HepG2 (cell line): Measurements from ENCODE around the gene MTRF1. TPM values are rescaled to one million over a fixed set of nuclear protein-coding genes. Genes with fewer than 3 reads are reported as not detected.

ENCODE experiments used
- EEA1 ChIP-seq: sonication (generic); formaldehyde crosslinking; IDR thresholded peaks from 2 replicates; pipeline ENCODE4 v1.5.1; 2020; ENCODE audit warnings: mild to moderate bottlenecking, missing genetic modification reagents, borderline replicate concordance
- HMG20A ChIP-seq: IDR thresholded peaks from 2 replicates; pipeline ENCODE4 v1.6.1; 2016; ENCODE audit warnings: borderline replicate concordance
- HOXA3 ChIP-seq: sonication (generic); formaldehyde crosslinking; IDR thresholded peaks from 2 replicates; pipeline ENCODE4 v1.5.0; 2020; ENCODE audit warnings: missing genetic modification reagents
- KDM5A ChIP-seq: fragments of 200-600 bp; sonication (generic); IDR thresholded peaks from 2 replicates; pipeline ENCODE4 v1.7.0; 2018; ENCODE audit warnings: antibody characterized with exemption, mild to moderate bottlenecking, low read length, borderline replicate concordance
- PLRG1 ChIP-seq: fragments of 450-650 bp; conservative IDR thresholded peaks from 2 replicates; pipeline ENCODE4 v1.6.1; 2016
- ZBTB7B ChIP-seq: sonication (generic); formaldehyde crosslinking; IDR thresholded peaks from 2 replicates; pipeline ENCODE4 v1.4.0; 2020; ENCODE audit warnings: missing genetic modification reagents
- ZNF317 ChIP-seq: sonication (generic); formaldehyde crosslinking; IDR thresholded peaks from 2 replicates; pipeline ENCODE4 v1.5.0; 2020; ENCODE audit warnings: mild to moderate bottlenecking, missing genetic modification reagents
- ZNF558 ChIP-seq: sonication (generic); formaldehyde crosslinking; IDR thresholded peaks from 2 replicates; pipeline ENCODE4 v1.9.0; 2022; ENCODE audit warnings: mild to moderate bottlenecking, missing genetic modification reagents, borderline replicate concordance
- ZNF605 ChIP-seq: sonication (generic); formaldehyde crosslinking; IDR thresholded peaks from 2 replicates; pipeline ENCODE4 v1.8.0; 2022; ENCODE audit warnings: mild to moderate bottlenecking, missing genetic modification reagents
- polyA plus RNA-seq, 8 experiments: library from polyadenylated mRNA; depleted of rRNA in 3 of 8; stranded (reverse) in 7 of 8; unstranded in 1 of 8; fragments of >200 nt; fragmentation: Illumina TruSeq in 4 of 8; extraction: Trizol in 4 of 8; gene quantifications; 2 replicates each; pipeline versions ENCODE4 v1.2.1 to v1.2.3, GENCODE V29; 2011 to 2016; ENCODE audit warnings: low read depth in 4 of 8, missing spikeins in 1 of 8, mixed read lengths in 1 of 8; ENCODE audit not compliant: insufficient read depth in 1 of 8
- total RNA-seq, 5 experiments: library from RNA; depleted of rRNA; stranded (reverse); fragments of >200 nt; fragmentation: Illumina TruSeq; extraction: Trizol; gene quantifications; 2 replicates each; pipeline ENCODE4 v1.2.3, GENCODE V29; 2016; ENCODE audit warnings: low read depth in 1 of 5
- TF ChIP-seq, protein P1 (sequence below): sonication (generic); formaldehyde crosslinking; IDR thresholded peaks from one replicate; pipeline ENCODE4 v1.5.1; 2020; ENCODE audit warnings: mild to moderate bottlenecking, missing genetic modification reagents; ENCODE audit errors: not compliant biosample characterization
- TF ChIP-seq, protein P2 (sequence below): sonication (generic); formaldehyde crosslinking; IDR thresholded peaks from 2 replicates; pipeline ENCODE4 v1.5.1; 2020; ENCODE audit warnings: mild to moderate bottlenecking, missing genetic modification reagents, moderate library complexity
- TF ChIP-seq, protein P3 (sequence below): sonication (generic); formaldehyde crosslinking; conservative IDR thresholded peaks from 2 replicates; pipeline ENCODE4 v1.8.0; 2022; ENCODE audit warnings: low read depth, missing genetic modification reagents

MTRF1 gene
- total and polyA plus RNA-seq, 2 of the 13 experiments (the other 11 are each of a cell fraction or from before 2014, with no cell fraction given) = 21.6 to 27.2 TPM

DNA sequence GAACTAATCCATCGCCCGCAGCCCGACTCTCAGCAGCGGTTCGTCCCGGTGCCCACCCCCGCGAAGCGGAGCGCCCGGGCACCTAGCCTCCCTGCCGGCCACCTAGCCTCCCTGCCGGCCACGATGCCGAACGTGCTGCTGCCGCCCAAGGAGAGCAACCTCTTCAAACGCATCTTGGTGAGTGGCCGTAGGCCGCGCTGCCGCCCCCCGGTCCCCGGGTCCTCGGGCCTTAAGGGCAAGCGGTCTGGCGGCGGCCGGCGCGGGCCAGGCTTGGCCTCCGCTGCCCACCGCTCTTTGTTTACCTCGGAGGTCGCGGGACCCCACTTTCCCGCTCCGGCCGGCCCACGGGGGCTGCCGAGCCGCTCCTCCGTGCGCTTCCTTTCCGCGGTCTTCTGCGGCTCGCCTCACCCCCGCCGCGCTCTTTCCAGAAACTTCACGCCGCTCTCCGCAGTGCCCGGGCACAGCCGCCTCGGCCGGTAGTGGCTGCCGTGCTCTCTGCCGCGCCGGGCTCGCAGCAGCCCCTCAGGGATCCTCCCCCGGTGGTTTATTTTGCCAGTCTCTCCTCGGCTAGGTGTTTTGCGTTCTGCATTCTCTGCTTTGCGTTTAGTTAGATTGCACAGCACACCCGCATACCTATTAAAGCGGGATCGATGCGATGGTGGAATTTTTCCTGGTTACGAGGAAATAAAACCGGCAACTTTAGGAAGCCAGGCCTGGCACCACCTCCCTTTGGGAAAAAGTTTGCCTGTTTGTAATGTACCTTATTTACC lies 48.2 kb upstream of the MTRF1 start (continued):
- TF ChIP-seq, protein P1, sequence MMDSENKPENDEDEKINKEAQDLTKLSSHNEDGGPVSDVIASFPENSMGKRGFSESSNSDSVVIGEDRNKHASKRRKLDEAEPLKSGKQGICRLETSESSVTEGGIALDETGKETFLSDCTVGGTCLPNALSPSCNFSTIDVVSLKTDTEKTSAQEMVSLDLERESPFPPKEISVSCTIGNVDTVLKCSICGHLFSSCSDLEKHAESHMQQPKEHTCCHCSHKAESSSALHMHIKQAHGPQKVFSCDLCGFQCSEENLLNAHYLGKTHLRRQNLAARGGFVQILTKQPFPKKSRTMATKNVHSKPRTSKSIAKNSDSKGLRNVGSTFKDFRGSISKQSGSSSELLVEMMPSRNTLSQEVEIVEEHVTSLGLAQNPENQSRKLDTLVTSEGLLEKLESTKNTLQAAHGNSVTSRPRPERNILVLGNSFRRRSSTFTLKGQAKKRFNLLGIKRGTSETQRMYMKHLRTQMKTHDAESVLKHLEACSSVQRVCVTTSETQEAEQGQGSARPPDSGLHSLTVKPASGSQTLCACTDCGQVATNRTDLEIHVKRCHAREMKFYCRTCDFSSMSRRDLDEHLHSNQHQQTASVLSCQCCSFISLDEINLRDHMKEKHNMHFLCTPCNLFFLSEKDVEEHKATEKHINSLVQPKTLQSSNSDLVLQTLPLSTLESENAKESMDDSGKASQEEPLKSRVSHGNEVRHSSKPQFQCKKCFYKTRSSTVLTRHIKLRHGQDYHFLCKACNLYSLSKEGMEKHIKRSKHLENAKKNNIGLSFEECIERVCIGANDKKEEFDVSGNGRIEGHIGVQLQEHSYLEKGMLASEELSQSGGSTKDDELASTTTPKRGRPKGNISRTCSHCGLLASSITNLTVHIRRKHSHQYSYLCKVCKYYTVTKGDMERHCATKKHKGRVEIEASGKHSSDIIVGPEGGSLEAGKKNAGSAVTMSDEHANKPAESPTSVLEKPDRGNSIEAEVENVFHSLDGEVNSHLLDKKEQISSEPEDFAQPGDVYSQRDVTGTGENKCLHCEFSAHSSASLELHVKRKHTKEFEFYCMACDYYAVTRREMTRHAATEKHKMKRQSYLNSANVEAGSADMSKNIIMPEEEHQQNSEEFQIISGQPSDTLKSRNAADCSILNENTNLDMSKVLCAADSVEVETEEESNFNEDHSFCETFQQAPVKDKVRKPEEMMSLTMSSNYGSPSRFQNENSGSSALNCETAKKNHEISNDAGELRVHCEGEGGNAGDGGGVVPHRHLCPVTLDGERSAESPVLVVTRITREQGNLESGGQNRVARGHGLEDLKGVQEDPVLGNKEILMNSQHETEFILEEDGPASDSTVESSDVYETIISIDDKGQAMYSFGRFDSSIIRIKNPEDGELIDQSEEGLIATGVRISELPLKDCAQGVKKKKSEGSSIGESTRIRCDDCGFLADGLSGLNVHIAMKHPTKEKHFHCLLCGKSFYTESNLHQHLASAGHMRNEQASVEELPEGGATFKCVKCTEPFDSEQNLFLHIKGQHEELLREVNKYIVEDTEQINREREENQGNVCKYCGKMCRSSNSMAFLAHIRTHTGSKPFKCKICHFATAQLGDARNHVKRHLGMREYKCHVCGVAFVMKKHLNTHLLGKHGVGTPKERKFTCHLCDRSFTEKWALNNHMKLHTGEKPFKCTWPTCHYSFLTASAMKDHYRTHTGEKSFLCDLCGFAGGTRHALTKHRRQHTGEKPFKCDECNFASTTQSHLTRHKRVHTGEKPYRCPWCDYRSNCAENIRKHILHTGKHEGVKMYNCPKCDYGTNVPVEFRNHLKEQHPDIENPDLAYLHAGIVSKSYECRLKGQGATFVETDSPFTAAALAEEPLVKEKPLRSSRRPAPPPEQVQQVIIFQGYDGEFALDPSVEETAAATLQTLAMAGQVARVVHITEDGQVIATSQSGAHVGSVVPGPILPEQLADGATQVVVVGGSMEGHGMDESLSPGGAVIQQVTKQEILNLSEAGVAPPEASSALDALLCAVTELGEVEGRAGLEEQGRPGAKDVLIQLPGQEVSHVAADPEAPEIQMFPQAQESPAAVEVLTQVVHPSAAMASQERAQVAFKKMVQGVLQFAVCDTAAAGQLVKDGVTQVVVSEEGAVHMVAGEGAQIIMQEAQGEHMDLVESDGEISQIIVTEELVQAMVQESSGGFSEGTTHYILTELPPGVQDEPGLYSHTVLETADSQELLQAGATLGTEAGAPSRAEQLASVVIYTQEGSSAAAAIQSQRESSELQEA (CRISPR knock-in tag) = peak; percentile 69
- TF ChIP-seq ZNF558 (CRISPR knock-in tag) = no peak
- TF ChIP-seq HMG20A (CRISPR knock-in tag) = no peak
- TF ChIP-seq, protein P2, sequence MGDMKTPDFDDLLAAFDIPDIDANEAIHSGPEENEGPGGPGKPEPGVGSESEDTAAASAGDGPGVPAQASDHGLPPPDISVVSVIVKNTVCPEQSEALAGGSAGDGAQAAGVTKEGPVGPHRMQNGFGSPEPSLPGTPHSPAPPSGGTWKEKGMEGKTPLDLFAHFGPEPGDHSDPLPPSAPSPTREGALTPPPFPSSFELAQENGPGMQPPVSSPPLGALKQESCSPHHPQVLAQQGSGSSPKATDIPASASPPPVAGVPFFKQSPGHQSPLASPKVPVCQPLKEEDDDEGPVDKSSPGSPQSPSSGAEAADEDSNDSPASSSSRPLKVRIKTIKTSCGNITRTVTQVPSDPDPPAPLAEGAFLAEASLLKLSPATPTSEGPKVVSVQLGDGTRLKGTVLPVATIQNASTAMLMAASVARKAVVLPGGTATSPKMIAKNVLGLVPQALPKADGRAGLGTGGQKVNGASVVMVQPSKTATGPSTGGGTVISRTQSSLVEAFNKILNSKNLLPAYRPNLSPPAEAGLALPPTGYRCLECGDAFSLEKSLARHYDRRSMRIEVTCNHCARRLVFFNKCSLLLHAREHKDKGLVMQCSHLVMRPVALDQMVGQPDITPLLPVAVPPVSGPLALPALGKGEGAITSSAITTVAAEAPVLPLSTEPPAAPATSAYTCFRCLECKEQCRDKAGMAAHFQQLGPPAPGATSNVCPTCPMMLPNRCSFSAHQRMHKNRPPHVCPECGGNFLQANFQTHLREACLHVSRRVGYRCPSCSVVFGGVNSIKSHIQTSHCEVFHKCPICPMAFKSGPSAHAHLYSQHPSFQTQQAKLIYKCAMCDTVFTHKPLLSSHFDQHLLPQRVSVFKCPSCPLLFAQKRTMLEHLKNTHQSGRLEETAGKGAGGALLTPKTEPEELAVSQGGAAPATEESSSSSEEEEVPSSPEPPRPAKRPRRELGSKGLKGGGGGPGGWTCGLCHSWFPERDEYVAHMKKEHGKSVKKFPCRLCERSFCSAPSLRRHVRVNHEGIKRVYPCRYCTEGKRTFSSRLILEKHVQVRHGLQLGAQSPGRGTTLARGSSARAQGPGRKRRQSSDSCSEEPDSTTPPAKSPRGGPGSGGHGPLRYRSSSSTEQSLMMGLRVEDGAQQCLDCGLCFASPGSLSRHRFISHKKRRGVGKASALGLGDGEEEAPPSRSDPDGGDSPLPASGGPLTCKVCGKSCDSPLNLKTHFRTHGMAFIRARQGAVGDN (CRISPR knock-in tag) = peak; percentile 80
- TF ChIP-seq ZNF605 (CRISPR knock-in tag) = peak; percentile 36; the same call in 1 of the 2 replicates
- TF ChIP-seq KDM5A = peak; percentile 64
- TF ChIP-seq ZBTB7B = peak; percentile 15; the same call in 1 of the 2 replicates
- TF ChIP-seq, protein P3, sequence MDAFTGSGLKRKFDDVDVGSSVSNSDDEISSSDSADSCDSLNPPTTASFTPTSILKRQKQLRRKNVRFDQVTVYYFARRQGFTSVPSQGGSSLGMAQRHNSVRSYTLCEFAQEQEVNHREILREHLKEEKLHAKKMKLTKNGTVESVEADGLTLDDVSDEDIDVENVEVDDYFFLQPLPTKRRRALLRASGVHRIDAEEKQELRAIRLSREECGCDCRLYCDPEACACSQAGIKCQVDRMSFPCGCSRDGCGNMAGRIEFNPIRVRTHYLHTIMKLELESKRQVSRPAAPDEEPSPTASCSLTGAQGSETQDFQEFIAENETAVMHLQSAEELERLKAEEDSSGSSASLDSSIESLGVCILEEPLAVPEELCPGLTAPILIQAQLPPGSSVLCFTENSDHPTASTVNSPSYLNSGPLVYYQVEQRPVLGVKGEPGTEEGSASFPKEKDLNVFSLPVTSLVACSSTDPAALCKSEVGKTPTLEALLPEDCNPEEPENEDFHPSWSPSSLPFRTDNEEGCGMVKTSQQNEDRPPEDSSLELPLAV (CRISPR knock-in tag) = no peak
- TF ChIP-seq HOXA3 = peak; percentile 11; the same call in 1 of the 2 replicates
- TF ChIP-seq ZNF317 (CRISPR knock-in tag) = no peak
- no peak for TF ChIP-seq PLRG1
- 0 out of 2 replicates have a peak, but pooled peaks have one; percentile 59 for TF ChIP-seq EEA1 (CRISPR knock-in tag)
